Parathyroid adenoma (tissue), 2 donors: ENCODE measurements around the gene P2RX3.
"Not testable (repeated sequence)": the region's sequence is repeated elsewhere in the genome, so short reads cannot be mapped to it uniquely, and the experiment has no call there.

ENCODE experiments used
- H2AFZ ChIP-seq: fragments of 300-600 bp; sonication (generic); one replicate; pipeline ENCODE4 v1.7.0; 2017; ENCODE audit warnings: antibody characterized with exemption, mild to moderate bottlenecking
- H3K27ac ChIP-seq: fragments of 300-600 bp; sonication (generic); one replicate; pipeline ENCODE4 v1.7.0; 2017
- H3K27me3 ChIP-seq: fragments of 300-600 bp; sonication (generic); one replicate; pipeline ENCODE4 v1.7.0; 2017; ENCODE audit warnings: low read length; ENCODE audit not compliant: control insufficient read depth, insufficient read depth
- H3K36me3 ChIP-seq: fragments of 300-600 bp; sonication (generic); one replicate; pipeline ENCODE4 v1.7.0; 2017; ENCODE audit warnings: low read length; ENCODE audit not compliant: control insufficient read depth, insufficient read depth
- H3K4me1 ChIP-seq: fragments of 300-600 bp; sonication (generic); one replicate; pipeline ENCODE4 v1.7.0; 2017; ENCODE audit warnings: control low read depth
- H3K4me2 ChIP-seq: fragments of 300-600 bp; sonication (generic); one replicate; pipeline ENCODE4 v1.7.0; 2017; ENCODE audit warnings: low read length
- H3K4me3 ChIP-seq: fragments of 300-600 bp; sonication (generic); one replicate; pipeline ENCODE4 v1.7.0; 2017; ENCODE audit warnings: low read depth, low read length
- H3K79me2 ChIP-seq: fragments of 300-600 bp; sonication (generic); one replicate; pipeline ENCODE4 v1.7.0; 2017; ENCODE audit warnings: control low read depth
- H3K9ac ChIP-seq: fragments of 300-600 bp; sonication (generic); one replicate; pipeline ENCODE4 v1.7.0; 2017; ENCODE audit warnings: mild to moderate bottlenecking
- H3K9me3 ChIP-seq: fragments of 300-600 bp; sonication (generic); one replicate; pipeline ENCODE4 v1.7.0; 2017; ENCODE audit warnings: low read length; ENCODE audit not compliant: control insufficient read depth
- CTCF ChIP-seq: fragments of 300-600 bp; sonication (generic); IDR thresholded peaks from one replicate; pipeline ENCODE4 v1.7.0; 2017; ENCODE audit warnings: antibody characterized with exemption, mild to moderate bottlenecking
- donor health status: primary hyperparathyroidism.

The P2RX3 gene

GRCh38 chr11:57359896-57360690 is 21.9 kb downstream of the P2RX3 start:
- no peak overlapping the region for H3K9ac ChIP-seq
- no peak overlapping the region for H3K4me2 ChIP-seq
- H3K4me1 ChIP-seq, result peaks cover 2% of the 10 kb centered on the region
- no peak for TF ChIP-seq CTCF
- no peaks in the 10 kb centered on the region for H3K79me2 ChIP-seq
- no peaks in the 10 kb centered on the region for H3K9me3 ChIP-seq
- no peak overlapping the region for H2AFZ ChIP-seq
- H3K4me3 ChIP-seq, result no peak overlapping the region
- no peaks in the 10 kb centered on the region for H3K36me3 ChIP-seq
- H3K27ac ChIP-seq, result no peak overlapping the region
- H3K27me3 ChIP-seq, result no peaks in the 10 kb centered on the region

- TF ChIP-seq CTCF, result no peak
- H3K79me2 ChIP-seq, result no peaks in the 10 kb centered on the region
- H3K4me3 ChIP-seq, result no peak overlapping the region
These were observed 22.8 kb downstream of the P2RX3 start for GRCh38 chr11:57360991-57361390.

GRCh38 chr11:57361420-57361819 is 23.3 kb downstream of the P2RX3 start:
- not testable (repeated sequence) for H3K79me2 ChIP-seq, H3K9ac ChIP-seq, H3K4me3 ChIP-seq, H2AFZ ChIP-seq, H3K27me3 ChIP-seq, H3K9me3 ChIP-seq, H3K4me1 ChIP-seq, H3K27ac ChIP-seq, H3K36me3 ChIP-seq, H3K4me2 ChIP-seq

More at GRCh38 chr11:57360991-57361390, 22.8 kb downstream of the P2RX3 start:
- Histone ChIP-seq H2AFZ (no peak overlapping the region), H3K36me3 (no peaks in the 10 kb centered on the region), H3K4me1 (peaks cover 2% of the 10 kb centered on the region), H3K4me2 (no peak overlapping the region), H3K27ac (no peak overlapping the region), H3K27me3 (no peaks in the 10 kb centered on the region), H3K9me3 (no peaks in the 10 kb centered on the region), H3K9ac (no peak overlapping the region)

- no peak for TF ChIP-seq CTCF
- Histone ChIP-seq H3K9ac (no peak overlapping the region), H3K36me3 (no peaks in the 10 kb centered on the region), H3K27ac (no peak overlapping the region), H3K79me2 (no peaks in the 10 kb centered on the region), H3K9me3 (no peaks in the 10 kb centered on the region), H3K4me2 (no peak overlapping the region), H3K4me3 (no peak overlapping the region), H3K4me1 (peaks cover 2% of the 10 kb centered on the region), H3K27me3 (no peaks in the 10 kb centered on the region), H2AFZ (no peak overlapping the region)
These were observed 23.8 kb downstream of the P2RX3 start for GRCh38 chr11:57361926-57362325.

GRCh38 chr11:57363131-57364080 is 25.3 kb downstream of the P2RX3 start:
- Histone ChIP-seq H3K27me3 (no peaks in the 10 kb centered on the region), H3K79me2 (no peaks in the 10 kb centered on the region), H3K9me3 (no peaks in the 10 kb centered on the region), H2AFZ (no peak overlapping the region), H3K9ac (no peak overlapping the region), H3K4me3 (no peak overlapping the region), H3K27ac (no peak overlapping the region), H3K4me2 (no peak overlapping the region), H3K4me1 (peaks cover 2% of the 10 kb centered on the region), H3K36me3 (no peaks in the 10 kb centered on the region)
- TF ChIP-seq CTCF, result no peak
